Lower lobe of right lung (tissue), 2 donors: Measurements from ENCODE around the gene ZFHX2. TPM values are rescaled to one million over a fixed set of nuclear protein-coding genes. Genes with fewer than 3 reads are reported as not detected.
A peak's percentile ranks its signal among the peaks of the same experiment; 100 is the strongest.

Source experiments
- ATAC-seq, 2 donors: fragments of 200-7000 bp; cut with Tn5 transposase; one replicate each; pipeline ENCODE4 v1.9.1; 2020 to 2022; ENCODE audit warnings: mild to moderate bottlenecking in 2 of 2, moderate library complexity in 2 of 2
- DNase-seq: peaks from one replicate; pipeline ENCODE4 v3.0.0-alpha.2; 2020
- H3K27ac ChIP-seq: fragments of 200-600 bp; one replicate; pipeline ENCODE4 v1.8.0; 2022
- H3K27me3 ChIP-seq: fragments of 200-600 bp; one replicate; pipeline ENCODE4 v1.8.0; 2022; ENCODE audit warnings: low read depth
- H3K36me3 ChIP-seq: fragments of 200-600 bp; one replicate; pipeline ENCODE4 v1.8.0; 2022; ENCODE audit warnings: mild to moderate bottlenecking
- H3K4me1 ChIP-seq: fragments of 200-600 bp; one replicate; pipeline ENCODE4 v1.8.0; 2022
- H3K4me3 ChIP-seq: fragments of 200-600 bp; one replicate; pipeline ENCODE4 v1.8.0; 2022; ENCODE audit warnings: mild to moderate bottlenecking
- H3K9me3 ChIP-seq: fragments of 200-600 bp; one replicate; pipeline ENCODE4 v1.8.0; 2022
- CTCF ChIP-seq: fragments of 200-600 bp; IDR thresholded peaks from one replicate; pipeline ENCODE4 v1.8.0; 2022; ENCODE audit warnings: antibody characterized with exemption, mild to moderate bottlenecking
- intact Hi-C: fragments of 100-400 bp; cut with DNase I; formaldehyde crosslinking; loops from one replicate; pipeline ENCODE4 v1.11.0; 2022
- total RNA-seq: library from RNA; stranded (reverse); fragmentation: NEBNext Ultra II Directional; extraction: Animal tissue kit (Norgen Biotek cat#: 25700); gene quantifications from one replicate; pipeline ENCODE4 v1.2.1, GENCODE V29; 2021
- donor health status: DM: no; HTN: yes; CAD: no; lungs with severe emphysema.

ZFHX2 gene
- total RNA-seq, 1 donor from 2014 or later = 5.1 TPM

- H3K27me3 ChIP-seq = no peaks in the 10 kb centered on the region
- H3K36me3 ChIP-seq = no peaks in the 10 kb centered on the region
- intact Hi-C loops = no loop called here
- DNase-seq (no peak), ATAC-seq (peak in 1 of 2 donors; percentile 15)
- no peak overlapping the region for H3K27ac ChIP-seq
- H3K4me3 ChIP-seq = no peak overlapping the region
- no peaks in the 10 kb centered on the region for H3K4me1 ChIP-seq
- H3K9me3 ChIP-seq = no peaks in the 10 kb centered on the region
- TF ChIP-seq CTCF = no peak
Measured at GRCh38 chr14:23521785-23522640, 29.6 kb downstream of the ZFHX2 start.

GRCh38 chr14:23520899-23521533, 30.5 kb downstream of the ZFHX2 start:
- Histone ChIP-seq H3K9me3 (no peaks in the 10 kb centered on the region), H3K27me3 (no peaks in the 10 kb centered on the region), H3K27ac (no peak overlapping the region), H3K4me3 (no peak overlapping the region), H3K4me1 (no peaks in the 10 kb centered on the region), H3K36me3 (no peaks in the 10 kb centered on the region)
- intact Hi-C loops = no loop called here
- no peak for TF ChIP-seq CTCF
- no peak for DNase-seq
- ATAC-seq = no peak

- no peak for TF ChIP-seq CTCF
- Histone ChIP-seq H3K27ac (no peak overlapping the region), H3K4me1 (no peaks in the 10 kb centered on the region), H3K36me3 (no peaks in the 10 kb centered on the region), H3K9me3 (no peaks in the 10 kb centered on the region), H3K4me3 (no peak overlapping the region), H3K27me3 (no peaks in the 10 kb centered on the region)
- ATAC-seq (no peak), DNase-seq (no peak)
- intact Hi-C loops = no loop called here
Measured at GRCh38 chr14:23518709-23519108, 32.9 kb downstream of the ZFHX2 start.

- TF ChIP-seq CTCF = no peak
- Histone ChIP-seq H3K4me1 (no peaks in the 10 kb centered on the region), H3K36me3 (no peaks in the 10 kb centered on the region), H3K27ac (no peak overlapping the region), H3K9me3 (no peaks in the 10 kb centered on the region), H3K27me3 (no peaks in the 10 kb centered on the region), H3K4me3 (no peak overlapping the region)
- DNase-seq (no peak), ATAC-seq (no peak)
- intact Hi-C loops = no loop called here
Measured at GRCh38 chr14:23517650-23518326, 33.8 kb downstream of the ZFHX2 start.

- Histone ChIP-seq H3K36me3 (no peaks in the 10 kb centered on the region), H3K4me3 (no peak overlapping the region), H3K4me1 (no peaks in the 10 kb centered on the region), H3K9me3 (no peaks in the 10 kb centered on the region), H3K27me3 (no peaks in the 10 kb centered on the region), H3K27ac (no peak overlapping the region)
- TF ChIP-seq CTCF = no peak
- no peak for DNase-seq
- no peak for ATAC-seq
- intact Hi-C loops = no loop called here
Measured at GRCh38 chr14:23514644-23514957, 37.0 kb downstream of the ZFHX2 start.
